Erythroblast (primary cell): Measurements from ENCODE around the gene NAP1L1.

ENCODE experiments used
- GATA1 ChIP-seq: IDR thresholded peaks from 2 replicates; pipeline ENCODE4 v1.6.1; 2011; ENCODE audit warnings: low read depth, mild to moderate bottlenecking, control low read depth, low read length, moderate library complexity
- POLR2A ChIP-seq: IDR thresholded peaks from 2 replicates; pipeline ENCODE4 v1.6.1; 2011; ENCODE audit warnings: mild to moderate bottlenecking, low read length

DNA sequence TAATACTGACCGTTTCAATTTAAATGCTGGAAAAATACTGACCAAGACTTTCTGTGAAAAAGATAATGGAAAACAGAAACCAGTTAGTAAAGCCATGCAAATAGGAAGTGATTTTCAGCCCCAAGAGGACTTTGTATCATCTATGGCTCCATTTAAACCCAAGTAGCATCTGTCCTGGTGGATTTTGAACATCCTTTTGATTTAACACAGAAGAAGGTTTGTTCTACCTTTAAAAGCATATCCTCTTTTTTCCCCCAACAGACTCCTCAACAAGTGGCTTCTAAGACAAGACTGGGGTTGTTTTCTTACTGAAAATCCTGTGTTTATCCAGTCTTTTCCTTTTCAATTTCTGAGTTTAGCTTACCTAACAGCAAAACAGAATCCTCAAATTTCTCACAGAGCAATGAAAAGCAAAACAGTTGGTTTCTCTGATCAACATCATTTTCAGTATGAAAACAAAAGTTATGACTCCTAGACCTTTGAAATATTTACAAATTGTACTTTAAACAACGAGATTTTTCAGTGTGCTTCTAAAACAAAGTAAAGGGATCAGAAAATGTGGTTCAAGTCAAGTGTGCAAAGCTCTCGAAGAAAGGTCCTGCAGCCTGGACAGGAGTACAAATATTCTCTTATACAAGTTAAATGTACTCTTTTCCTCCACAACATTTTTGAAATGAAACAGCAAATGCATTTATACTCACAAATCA is 55.8 kb downstream of the NAP1L1 start:
- no peak for TF ChIP-seq POLR2A
- no peak for TF ChIP-seq GATA1
